GM11168 (cell line): ENCODE results near the gene KIAA0753.
"Not testable (repeated sequence)": the region's sequence is repeated elsewhere in the genome, so short reads cannot be mapped to it uniquely, and the experiment has no call there.

ENCODE experiments used
- in situ Hi-C: fragments of 300-500 bp; cut with MboI; formaldehyde crosslinking; loops from one replicate; pipeline ENCODE4 v1.12.0; 2022; ENCODE audit warnings: low sequenced_read_pairs; ENCODE audit not compliant: unreplicated experiment

Gene KIAA0753

DNA sequence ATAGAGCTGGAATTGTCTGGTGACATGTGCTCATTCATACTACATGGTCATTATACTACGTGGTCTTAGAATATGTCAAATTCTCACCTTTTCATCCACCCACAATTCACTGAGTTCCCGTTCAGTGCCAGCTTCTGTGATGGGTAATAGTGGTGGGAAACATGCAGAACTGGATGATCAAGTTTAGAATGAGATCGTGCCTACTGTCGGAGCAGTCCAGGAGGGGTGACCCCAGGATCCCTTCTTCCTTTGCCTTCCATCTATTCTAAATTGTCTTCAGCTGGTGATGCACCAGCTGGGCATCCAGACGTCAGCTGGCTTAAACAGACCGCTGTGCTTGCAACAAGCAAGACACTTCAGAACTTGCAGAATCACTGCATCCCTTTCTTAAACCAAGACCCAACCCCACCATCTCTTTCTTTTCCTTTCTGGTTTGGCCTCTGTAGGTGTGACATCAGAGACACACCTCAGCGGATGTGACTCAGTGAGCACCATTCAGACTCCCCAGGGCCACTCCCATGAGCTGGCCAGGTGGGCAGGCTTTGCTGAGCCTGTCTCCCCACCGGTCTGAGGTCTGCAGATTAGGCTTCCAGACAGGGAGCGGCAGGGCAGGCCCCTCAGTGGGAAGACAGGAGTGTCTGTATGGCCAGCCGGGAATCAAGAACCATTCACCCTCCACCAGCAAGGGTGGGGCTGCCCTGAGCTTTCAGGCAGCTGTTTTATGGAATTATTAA lies 29.1 kb upstream of the KIAA0753 start:
- in situ Hi-C loops, result loop anchor here (10.0 kb wide), 1 partner anchor 165 kb away; the partner anchor contains the start of gene TEKT1

DNA sequence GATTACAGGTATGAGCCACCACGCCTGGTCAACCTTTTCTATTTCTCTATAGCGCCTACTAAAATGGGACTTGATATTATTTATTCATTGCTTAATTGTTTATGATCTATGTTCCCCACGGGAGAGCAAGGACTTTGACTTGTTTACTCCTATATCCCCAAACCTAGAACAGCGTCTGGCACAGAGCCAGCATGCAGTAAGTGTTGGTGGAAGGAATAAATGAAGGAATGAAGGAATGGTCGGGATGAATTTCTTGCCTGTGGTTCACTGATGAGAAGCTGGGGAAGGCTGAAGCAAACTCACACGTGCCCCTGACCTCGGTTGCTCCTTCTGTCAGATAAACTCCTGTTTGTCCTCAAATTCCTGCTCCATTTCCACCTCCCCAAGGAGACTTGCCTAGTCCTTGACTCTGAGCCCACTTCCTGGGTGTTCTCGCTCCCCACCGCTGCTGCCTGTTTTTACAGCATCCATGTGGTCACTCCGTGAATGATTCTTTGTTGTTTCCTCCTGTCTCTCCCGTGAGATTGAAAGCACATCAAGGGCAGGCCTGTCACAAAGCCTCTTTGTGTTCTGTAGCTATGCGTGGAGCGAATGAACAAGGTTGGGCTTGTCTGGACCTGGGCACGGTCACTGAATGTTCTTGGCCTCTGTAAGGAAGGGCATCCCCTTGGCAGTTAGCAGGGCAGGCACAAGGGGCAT lies 28.4 kb upstream of the KIAA0753 start:
- in situ Hi-C loops, result loop anchor here (10.0 kb wide), 1 partner anchor 166 kb away; the partner anchor contains the start of gene TEKT1

DNA sequence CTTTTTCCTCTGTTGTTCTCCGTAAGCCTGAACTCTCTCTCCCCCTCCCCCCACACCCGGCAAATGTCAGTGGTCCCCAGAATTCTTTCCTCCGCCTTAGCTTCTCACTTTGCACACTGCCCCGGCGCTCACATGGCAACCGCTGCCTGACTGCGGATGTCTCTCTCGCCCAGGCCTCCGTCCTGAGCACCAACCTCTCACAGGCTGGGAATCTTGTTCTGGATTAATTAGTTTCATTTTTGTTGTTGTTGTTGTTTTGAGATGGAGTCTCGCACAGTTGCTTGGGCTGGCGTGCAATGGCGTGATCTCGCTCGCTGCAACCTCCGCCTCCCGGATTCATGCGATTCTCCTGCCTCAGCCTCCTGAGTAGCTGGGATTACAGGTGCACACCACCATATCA lies 27.7 kb upstream of the KIAA0753 start:
- in situ Hi-C loops, result loop anchor here (10.0 kb wide), 1 partner anchor 167 kb away; the partner anchor contains the start of gene TEKT1

DNA sequence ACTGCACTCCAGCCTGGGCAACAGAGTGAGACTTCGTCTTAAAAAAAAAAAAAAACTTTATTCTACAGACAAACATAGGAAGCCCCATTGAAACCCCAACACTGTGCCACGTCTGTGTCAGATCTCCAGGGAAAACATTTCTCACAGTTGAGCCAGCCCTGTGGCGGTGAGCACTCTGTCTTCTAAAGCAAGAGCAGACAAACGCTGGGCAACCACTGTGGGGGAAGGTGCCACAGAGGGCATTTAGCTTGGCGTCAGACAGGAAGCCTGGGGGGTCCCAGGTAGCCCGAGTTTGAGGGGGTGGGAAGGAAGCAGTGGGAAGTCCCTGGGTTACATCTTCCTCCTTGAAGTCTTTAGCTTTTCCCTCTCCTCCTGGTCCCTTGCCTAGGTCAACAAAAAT lies 27.0 kb upstream of the KIAA0753 start:
- in situ Hi-C loops, result loop anchor here (10.0 kb wide), 1 partner anchor 167 kb away; the partner anchor contains the start of gene TEKT1

DNA sequence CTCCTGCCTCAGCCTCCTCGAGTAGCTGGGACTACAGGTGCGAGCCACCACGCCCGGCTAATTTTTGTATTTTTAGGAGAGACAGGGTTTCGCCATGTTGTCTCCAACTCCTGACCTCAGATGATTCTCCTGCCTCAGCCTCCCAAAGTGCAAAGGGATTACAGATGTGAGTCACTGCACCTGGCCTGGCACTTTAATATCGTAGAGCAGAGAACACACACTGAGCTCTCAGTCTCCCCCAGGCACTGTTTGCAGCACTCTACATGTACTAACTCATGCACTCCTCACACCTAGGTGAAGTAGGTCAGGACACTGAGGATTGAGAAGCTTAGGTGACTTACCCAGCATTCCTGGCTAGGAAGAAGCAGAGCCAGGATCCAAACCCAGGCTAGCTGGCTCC lies 26.0 kb upstream of the KIAA0753 start:
- in situ Hi-C loops, result loop anchor here (10.0 kb wide), 1 partner anchor 168 kb away; the partner anchor contains the start of gene TEKT1

DNA sequence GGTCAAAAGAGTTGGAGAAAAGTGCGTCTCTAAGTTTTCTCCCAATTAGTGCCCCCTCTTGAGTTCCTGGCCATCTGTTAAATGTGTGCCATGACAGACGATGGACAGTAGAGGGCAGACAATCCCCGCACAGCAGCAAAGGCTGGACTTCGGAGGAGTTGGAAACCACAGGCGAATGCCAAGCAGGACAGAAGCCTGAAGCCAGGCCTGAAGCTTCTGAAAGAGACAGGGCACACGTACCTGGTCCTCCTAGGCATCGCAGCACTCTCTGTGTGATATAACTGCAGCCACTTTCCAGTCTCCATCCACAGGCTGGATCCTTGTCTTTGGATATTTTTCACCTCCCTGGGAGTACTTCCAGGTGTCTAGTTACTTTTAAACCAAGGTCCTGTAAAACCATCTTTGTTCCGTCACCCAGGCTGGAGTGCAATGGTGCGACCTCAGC lies 25.6 kb upstream of the KIAA0753 start:
- in situ Hi-C loops, result loop anchor here (10.0 kb wide), 1 partner anchor 169 kb away; the partner anchor contains the start of gene TEKT1

DNA sequence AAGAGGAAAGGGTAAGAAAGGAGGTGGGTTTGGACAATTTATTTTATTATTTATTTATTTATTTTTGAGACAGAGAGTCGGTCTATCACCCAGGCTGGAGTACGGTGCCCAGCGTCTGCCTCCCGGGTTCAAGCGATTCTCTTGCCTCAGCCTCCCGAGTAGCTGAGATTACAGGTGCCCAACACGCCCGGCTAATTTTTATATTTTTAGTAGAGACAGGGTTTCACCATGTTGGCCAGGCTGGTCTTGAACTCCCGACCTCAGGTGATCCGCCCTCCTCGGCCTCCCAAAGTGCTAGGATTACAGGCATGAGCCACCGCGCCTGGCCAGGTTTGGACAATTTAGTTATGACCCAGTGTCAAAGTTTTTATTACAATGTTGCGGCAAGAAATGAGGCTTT lies 22.7 kb upstream of the KIAA0753 start:
- in situ Hi-C loops, result loop anchor here (10.0 kb wide), 1 partner anchor 172 kb away; the partner anchor contains the start of gene TEKT1

DNA sequence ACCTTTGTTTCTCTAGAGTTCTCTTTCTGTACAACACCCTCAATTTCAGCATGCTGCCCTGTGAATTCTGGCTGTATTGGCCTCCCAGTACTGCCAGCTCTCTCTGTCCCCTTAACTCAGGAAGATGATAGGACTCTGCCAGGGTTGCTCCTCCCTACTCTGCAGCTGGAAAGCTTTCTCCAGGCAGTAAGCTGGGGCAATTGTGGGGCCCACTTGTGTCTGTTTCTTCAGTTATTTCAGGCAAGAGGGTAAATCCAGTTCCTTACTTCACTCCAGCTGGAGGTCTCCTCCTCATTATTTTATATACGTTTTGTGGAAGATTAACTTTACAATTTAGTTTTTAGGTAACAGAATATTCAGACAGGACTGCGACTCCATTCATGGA lies 20.9 kb upstream of the KIAA0753 start:
- in situ Hi-C loops, result loop anchor here (10.0 kb wide), 1 partner anchor 173 kb away; the partner anchor contains the start of gene TEKT1

DNA sequence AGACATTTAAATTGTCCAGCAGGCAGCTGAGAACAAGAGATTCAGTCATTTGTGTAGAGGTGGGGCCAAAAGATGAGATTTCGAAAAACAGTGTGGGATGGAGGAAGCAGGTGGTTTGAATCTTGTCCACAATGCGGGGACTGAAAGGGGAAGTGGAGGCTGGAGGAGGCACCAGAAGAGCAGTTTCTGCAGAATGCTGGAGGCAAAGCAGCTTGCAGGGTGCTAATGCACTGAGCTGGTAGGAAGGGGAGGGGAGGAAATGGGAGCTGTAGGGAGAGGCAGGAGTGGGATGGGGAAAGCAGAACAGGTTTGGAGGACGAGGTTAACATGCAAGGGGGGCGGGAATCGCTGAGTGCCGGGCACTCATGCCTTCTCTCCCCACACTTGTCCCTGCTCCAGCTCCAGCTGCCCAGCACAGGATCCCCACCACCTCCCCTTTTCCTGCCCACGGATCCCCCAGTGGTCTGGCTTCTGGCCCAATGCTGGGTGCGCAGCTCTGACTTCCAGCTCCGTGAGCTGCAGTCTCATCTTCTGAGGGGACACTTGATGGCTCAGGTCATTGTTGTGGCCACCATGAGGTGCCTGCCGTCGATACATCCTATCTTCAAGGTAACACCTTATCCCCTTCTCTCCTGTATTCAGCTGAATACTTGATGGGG lies 20.4 kb upstream of the KIAA0753 start:
- in situ Hi-C loops, result loop anchor here (10.0 kb wide), 1 partner anchor 174 kb away; the partner anchor contains the start of gene TEKT1

DNA sequence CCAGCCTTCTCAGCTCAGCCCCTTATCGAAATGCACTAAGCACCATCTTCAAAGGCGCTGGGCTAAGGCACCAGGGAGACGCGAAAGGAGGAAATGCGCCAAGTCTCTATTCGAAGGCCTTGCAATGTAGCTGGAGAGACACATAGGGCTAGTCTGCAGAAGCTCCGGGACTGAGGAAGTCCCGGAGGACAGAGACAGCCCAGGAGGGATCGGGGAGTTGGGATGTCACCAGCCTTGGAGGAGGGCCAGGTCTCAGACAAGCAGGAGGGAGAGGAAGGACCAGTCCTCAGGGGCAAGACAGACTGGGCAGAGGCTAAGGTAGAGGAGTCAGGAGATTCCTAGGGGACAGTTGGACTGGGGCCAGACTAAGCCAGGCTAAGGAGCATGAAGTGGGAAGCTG lies 19.6 kb upstream of the KIAA0753 start:
- in situ Hi-C loops, result loop anchor here (10.0 kb wide), 1 partner anchor 175 kb away; the partner anchor contains the start of gene TEKT1

DNA sequence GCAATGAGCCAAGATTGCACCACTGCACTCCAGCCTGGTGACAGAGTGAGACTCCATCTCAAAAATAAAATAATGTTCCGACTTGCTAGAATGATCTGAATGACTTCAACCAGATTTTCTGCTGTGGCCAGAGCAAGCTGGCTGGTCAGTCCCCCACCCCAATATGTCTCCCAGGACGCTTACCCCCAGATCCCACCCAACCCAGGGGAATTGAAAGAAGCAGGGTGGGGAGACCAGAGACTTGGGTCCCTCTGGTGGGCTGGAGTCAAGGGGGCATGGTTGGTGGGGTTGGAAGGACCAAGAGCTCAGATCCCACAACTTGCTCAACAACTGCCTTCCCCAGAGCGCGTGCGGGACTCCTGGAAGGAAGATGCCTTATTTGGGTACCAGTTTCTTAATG lies 17.9 kb upstream of the KIAA0753 start:
- in situ Hi-C loops, result not testable (repeated sequence)

DNA sequence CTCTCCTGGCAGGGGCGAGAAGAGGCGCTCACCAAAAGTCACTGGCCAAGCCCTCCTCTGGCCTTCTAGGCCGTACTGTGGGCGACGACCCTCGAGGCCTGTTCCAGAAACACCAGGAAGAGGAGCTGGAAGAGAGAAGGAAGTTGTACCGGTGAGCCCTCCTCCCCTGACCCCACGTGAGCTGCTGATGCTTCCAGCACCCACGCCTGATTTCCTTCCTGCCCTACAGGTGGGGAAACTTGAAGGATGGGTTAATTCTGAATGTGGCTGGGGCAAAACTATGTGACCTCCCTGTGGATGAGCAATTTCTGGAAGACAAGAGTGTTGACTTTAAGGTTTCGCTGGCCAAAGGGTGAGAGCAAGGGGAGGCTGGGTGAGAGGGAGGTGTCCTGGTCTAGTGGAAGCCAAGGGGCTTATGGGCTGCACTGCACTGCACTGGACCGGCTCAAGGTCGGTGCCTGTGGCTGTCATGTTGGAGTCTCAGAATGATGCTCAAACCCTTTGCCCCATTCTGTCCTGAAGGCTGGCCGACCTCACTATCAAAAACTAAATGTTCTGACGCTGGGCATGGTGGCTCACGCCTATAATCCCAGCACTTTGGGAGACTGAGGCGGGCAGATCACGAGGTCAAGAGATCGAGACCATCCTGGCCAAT lies 17.2 kb upstream of the KIAA0753 start:
- in situ Hi-C loops, result no loop called here

DNA sequence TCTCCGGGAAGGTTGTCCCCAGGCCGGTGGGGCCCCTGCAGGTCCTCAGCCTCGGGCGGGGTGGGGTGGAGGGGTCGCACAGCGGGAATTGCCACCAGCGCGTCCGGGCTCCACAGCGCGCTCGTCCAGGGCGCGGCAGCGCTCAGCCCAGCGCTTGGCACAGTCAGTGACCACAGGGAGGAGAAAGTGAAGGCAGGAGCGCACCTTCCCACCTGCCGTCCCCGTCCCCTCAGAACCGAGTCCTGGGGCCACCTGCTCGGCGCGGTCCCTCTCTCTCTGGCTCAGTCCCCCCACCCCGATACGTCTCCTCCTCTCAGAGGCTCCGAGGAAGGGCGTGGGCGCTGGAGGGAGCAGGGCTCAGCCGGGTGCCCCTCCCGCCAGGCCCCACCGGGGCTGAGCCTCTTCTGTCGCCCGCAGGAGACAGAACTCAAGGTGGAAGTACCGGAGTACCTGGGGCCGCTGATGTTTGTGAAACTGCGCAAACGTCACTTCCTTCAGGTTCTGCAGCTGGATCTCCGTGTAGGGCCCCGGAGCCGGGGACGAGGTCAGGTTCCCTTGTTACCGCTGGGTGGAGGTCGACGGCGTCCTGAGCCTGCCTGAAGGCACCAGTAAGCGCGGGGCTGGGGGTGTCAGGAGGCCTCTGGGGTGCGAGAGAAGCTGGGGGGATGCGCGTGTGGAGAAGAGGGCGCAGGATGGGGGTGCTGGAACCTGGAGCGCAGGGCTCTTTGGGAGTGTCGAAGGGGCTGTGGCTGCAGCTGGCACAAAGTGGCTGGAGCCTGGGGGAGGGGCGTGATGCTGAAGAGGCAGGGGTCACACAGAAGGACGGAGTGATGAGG lies 16.5 kb upstream of the KIAA0753 start:
- in situ Hi-C loops, result not testable (repeated sequence)

DNA sequence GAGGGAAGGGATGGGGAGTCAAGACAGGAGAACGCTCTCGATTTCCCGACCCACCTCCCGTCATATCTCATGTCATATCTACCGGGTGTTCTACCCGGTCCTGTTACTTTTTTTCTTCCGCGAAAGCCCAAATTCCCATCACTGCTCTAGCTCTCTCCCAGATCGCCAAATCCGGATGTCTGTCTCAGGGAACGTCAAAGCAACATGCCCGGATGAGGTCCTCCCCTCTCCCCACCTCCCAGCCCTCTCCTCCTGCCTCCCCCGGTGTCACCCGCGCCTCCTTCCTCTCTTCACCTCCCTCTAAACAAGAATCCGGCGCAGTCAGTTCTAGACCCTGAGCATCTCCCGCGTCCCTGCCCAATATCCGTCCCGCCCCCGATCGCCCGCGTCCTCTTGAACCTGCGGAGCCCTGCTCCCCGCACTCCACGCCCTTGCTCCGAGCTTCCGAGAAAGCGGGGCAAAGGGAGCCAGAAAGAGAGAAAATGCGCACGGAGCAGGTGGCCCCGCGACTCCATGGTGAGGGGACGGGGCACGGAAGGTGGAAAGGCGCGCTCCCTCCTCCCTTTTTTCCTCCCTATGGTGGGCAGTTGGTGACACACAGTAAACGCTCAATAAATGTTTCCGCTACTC lies 15.3 kb upstream of the KIAA0753 start:
- in situ Hi-C loops, result not testable (repeated sequence)

DNA sequence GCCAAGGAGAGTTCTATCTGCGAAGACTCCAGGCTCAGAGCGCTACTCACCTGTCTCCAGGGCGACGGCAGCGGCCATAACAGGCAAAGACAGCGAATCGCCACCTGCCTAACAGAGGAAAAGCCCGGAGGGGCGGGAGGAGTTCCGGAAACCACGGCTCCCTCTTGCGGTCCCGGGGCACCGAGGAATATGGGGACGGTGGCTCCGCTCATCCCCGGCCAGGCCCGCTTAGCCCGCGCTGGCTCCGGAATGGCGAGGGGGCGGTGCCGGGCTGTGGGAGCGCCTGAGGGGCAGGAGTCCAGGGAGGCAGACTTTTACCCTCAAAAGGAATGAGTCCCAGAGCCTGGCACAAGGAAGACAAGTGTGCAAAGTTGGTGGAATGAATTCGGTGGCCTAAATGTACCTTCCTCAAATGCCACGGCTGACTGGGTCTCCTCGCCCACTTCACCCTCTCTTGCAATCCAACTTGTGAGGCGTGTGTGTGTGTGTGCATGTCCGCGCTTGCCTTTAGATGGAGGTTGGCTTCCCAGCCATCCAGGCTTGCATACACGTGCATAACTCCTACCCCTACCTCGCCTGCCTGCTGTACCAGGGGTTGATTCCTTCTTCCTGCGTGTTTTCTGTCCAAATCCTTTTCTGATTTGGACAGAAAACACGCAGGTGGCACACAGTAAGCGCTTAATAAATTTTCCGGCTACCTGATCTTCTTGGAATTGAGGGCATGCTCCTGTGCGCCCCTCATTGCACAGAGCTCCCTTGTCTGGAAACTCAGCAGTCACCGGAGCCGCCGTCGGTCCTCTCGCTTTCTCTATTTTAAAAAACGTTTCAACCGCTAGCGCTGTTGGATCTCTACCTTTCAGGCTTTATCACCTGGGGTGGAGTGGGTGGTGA lies 14.6 kb upstream of the KIAA0753 start:
- in situ Hi-C loops, result no loop called here

DNA sequence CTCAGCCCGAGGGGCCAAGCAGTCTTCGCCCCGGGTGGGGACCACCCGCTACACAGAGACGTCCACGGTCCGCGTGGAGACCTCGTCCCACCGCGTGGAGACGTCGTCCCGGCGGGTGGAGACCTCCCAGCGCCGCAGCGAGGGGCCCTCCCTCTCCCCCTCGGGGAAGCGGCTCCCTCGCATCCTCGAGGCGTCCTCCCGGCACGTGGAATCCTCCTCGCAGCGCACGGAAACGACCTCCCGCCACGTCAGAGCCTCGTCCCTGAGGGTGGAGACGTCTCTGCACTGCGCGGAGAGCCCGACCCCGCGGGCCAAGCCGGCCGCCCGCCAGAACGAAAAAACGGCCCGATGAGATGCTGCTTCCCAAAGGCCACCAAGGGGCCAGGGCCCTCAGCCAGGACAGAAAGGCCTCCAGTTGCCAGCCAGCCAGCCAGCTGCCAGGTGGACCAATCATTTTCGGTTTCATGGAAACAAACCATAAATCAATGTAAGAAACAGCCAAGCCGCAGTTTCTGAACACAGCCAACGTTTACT lies 11.5 kb upstream of the KIAA0753 start:
- in situ Hi-C loops, result no loop called here

DNA sequence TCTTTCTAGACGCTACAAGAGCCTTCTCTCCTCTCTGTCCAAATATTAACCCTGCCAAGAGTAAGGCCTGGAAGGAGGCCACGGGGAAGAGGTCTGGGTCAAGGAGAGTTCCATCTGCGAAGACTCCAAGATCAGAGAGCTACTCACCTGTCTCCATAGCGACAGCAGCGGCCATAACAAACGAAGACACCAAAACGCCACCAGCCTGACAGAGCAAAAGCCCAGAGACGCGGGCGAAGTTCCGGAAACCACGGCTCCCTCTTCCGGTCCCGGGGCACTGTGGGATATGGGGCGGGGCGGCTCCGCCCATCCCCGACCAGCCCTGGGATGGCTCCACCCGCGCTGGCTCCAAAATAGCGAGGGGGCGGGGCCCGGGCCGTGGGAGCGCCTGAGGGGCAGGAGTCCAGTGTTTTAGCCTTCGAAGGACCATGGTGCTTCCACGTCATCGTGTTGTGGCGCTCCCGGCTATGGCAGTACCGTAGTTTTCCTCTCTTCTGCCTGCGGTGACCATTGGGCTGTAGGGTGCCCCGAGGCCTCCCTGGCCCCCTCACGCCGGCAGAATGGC lies 10.9 kb upstream of the KIAA0753 start, which contains the start of the genes C17orf100 and MED31:
Gene C17orf100 (plus strand): TSS at position 409 of the 565 bp plus-strand sequence. CDS start 152 bp downstream, at position 561.
Gene MED31 (minus strand): TSS at position 252 of the 565 bp plus-strand sequence. CDS start 77 bp downstream, at position 175.
- in situ Hi-C loops, result no loop called here
